Kidney tubule cell (primary cell): ENCODE data around the gene UNK.

Experiments used
- DNase-seq: peaks from one replicate; pipeline ENCODE4 v3.0.0-alpha.2; 2018; ENCODE audit warnings: low spot score

Gene UNK

GRCh38 chr17:75836605-75837004 lies 52.0 kb downstream of the UNK start:
- no peak for DNase-seq

DNA sequence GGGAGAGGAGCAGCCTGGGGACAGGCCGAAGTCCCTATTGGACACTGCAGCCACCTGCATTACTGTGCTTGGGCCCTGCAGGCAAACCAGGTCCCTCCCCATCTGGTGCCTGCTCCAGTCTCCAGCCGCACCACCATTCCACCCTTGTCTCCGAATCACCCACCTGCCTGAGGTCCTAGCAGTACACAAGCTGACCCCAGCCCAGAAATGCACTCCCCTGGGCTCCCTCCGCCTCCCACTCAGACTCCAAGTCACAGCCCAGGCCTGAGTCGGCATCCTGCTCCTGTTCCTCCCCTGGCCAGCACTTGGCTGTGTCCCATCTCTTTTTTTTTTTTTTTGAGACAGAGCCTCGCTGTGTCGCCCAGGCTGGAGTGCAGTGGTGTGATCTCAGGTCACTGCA lies 53.3 kb downstream of the UNK start:
- no peak for DNase-seq

GRCh38 chr17:75838410-75838809 lies 53.8 kb downstream of the UNK start:
- DNase-seq = no peak

GRCh38 chr17:75839942-75840798 lies 55.6 kb downstream of the UNK start:
- no peak for DNase-seq

GRCh38 chr17:75840799-75841164 lies 56.2 kb downstream of the UNK start:
- DNase-seq = no peak

DNA sequence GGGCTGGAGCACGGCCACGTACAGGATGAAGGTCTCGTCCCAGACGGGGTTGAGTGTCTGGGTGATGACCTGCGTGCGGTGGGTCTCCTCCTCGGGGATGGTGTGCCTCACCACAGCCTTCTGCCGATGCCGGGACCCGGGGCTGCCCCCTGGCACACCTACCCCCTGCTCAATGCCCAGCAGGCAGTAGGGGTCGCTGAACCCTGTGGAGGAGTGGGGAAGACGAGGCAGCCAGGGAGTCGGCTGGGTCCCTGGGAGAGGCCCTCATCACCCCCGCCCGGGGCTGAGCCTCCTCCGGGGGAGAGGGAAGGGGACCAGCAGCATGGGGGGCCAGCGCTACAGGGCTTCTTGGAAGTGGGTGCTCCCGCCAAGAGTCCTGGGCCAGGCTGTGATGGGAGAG lies 57.8 kb downstream of the UNK start:
- no peak for DNase-seq

DNA sequence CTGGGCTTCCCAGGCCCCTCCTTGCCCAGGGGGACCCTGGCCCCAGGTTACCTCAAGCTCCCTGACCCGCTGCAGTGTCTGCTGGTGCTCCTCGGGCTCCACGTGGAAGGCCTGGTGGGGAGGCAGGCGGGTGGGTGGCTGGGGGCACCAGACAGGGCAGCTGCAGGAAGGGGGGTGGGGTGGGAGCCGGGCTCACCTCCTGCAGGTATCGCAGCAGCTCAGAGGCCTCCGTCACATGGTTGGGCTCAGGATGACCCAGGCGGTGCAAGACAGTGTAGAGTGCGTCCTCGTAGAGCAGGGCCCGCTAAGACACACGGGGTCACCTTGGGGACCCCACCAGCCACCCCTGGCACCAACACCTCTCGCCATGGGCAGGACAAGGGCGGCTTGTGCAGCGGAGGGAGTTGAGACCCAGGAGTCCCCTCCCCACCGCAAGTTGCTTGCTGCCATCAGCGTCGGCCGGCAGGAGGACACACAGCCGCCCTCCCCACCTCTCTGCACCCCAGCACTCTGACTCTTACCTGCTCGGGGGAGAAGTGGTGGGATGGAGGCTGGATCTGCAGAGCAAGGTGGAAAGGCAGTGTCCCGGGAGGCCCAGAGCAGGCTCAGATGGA lies 58.5 kb downstream of the UNK start:
- no peak for DNase-seq

DNA sequence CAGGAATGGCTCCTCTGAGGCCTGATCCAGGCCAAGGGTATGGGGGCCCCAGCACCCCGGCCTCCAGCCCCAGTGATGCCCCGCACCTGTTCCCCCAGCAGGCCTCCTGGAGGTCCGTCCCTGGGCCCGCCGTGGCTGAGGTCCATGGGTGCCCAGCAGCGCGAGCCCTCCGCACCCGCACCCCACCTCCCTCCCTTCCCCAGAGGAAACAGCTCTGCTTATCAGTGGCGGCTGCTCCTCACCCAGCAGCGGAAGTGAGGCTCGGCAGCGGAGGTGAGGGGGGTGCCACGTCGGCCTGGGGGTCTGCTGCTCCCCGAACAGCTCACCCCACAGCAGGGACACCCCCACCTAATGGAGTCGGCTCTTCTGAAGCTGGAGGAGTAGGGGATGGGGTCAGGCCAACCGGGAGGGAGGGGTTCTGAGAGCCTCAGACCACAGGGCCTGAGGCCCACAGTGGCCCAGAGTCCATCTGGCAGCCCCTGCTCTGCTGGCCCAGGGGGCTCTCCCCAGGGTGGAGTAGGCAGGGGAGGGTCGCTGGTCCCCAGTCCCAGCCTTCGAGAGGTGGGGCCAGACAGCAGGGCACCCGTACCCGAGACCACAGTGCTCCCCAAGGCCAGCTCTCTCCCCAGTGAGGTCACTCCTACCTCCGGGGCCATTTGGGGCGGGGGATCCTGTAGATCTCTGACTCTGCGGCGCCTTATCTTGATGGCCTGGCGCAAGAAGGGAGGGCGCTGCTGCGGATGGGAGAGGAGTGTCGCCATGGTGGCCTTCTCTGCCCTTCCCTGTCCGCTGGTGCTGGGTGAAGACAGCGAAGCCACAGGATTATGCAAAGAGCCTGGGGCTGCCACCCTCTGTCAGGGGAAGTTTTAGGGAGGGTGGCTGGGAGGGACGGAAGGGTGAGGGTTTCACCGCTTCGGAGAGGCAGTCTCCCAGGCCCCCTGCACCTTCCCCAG lies 59.2 kb downstream of the UNK start, which contains the start of gene UNC13D:
Gene UNC13D (minus strand): TSS at position 828 of the 953 bp plus-strand sequence. CDS start 67 bp downstream, at position 761.
- DNase-seq = no peak

GRCh38 chr17:75844530-75845057 lies 60.0 kb downstream of the UNK start:
- DNase-seq = peak; percentile 89

GRCh38 chr17:75845058-75845711 lies 60.6 kb downstream of the UNK start:
- DNase-seq = peak; percentile 91

- DNase-seq = peak; percentile 34
Observed at GRCh38 chr17:75845933-75846691, 61.5 kb downstream of the UNK start.

GRCh38 chr17:75846692-75847613 lies 62.3 kb downstream of the UNK start:
- no peak for DNase-seq

DNA sequence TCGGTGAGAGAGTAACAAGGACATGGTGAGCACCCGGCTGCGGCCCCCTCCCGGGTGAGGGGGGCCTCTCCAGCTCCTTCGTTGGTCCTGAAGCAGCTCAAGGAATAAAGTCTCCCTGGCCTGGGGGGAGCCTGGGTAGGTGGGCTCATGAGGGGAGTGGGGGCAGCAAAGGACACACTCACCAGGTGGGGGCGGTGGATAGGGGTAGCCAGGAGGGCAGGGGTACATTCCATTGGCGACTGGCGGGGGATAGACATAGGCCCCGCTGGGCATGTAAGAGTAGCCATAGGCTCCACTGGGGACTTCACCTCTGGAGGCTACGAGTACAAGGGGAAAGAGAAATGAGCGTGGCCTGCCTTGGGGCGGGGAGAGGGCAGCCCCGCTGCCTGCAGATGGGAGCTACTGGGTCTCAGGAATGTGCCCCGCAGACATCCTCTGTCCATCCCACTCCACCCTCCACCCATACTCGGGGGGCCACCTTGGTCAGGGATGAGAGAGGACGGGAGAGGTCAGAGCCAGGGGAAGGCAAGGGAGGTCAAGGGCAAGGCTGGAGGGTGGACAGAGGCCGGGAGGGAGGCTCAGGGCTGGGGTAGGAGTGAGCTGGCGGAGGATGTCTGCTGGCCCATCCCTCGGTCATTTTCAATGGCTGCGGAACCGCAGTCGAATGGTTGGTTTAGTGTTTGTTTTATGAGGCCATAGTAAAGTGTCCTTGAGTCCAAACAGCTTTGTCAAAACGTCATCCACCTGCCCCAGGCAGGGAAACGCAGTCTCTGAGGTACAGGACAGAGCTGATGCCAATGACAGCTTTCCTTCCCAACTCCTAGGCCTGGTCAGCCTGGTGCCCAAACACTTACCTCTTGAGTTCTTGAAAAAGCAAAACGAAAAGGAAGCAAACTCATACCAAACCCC lies 63.3 kb downstream of the UNK start:
- DNase-seq = no peak

- peak; percentile 69 for DNase-seq
Observed at GRCh38 chr17:75848523-75849278, 64.1 kb downstream of the UNK start.

DNA sequence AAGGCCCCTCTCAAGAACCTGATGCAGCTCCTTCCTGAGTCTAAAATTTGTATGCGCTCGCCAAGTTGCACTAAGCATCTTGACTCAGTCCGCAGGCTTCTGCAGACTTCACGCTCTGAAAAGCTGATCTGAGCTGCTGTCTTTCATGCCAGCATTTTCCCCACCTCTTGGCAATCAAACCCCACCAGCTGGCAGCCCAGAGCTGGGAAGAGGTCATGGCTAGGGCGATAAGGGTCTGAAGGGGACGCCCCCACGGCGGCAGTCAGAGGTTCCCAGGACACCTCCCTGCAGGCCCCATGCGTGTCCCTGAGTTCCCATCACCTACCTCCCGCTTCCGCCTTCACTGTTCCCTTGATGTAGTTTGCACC lies 64.7 kb downstream of the UNK start:
- DNase-seq = no peak

GRCh38 chr17:75849724-75850123 lies 65.1 kb downstream of the UNK start:
- no peak for DNase-seq

- DNase-seq = peak; percentile 47
Observed at GRCh38 chr17:75850928-75851692, 66.5 kb downstream of the UNK start.
